OCI-LY7 (cell line): ENCODE data around the gene RNF180.

ENCODE experiments used
- CTCF ChIP-seq: fragments of 200-600 bp; sonication (generic); conservative IDR thresholded peaks from 2 replicates; pipeline ENCODE4 v1.5.1; 2014; ENCODE audit warnings: mild to moderate bottlenecking, antibody characterized with exemption, low read length, moderate library complexity, mixed read lengths
- EZH2phosphoT487 ChIP-seq: fragments of 200-600 bp; sonication (generic); IDR thresholded peaks from 2 replicates; pipeline ENCODE4 v1.6.1; 2018; ENCODE audit warnings: low read depth, borderline replicate concordance, mild to moderate bottlenecking, mixed run types, antibody characterized with exemption, low read length, moderate library complexity, mixed read lengths

- TF ChIP-seq CTCF (no peak), EZH2phosphoT487 (no peak)
Measured at GRCh38 chr5:64295101-64295500, 129.5 kb downstream of the RNF180 start.
